Measurements from ENCODE around the gene MFN1.
A peak's percentile ranks its signal among the peaks of the same experiment; 100 is the strongest.

Gene MFN1

GRCh38 chr3:179322286-179323196 lies 25.0 kb upstream of the MFN1 start, which contains the start of gene ZNF639:
Gene ZNF639 (plus strand): TSS chr3:179323031. CDS start chr3:179328294, 5,263 bp downstream.
- Histone ChIP-seq H2BK5ac (ENCODE audit: low read depth, low read length, poor library complexity) (peak within 1 kb of the TSS; percentile 61), H3K79me1 (ENCODE audit: low read length) (peaks cover 11% of the 10 kb centered on the region), H4K8ac (ENCODE audit: low read depth, low read length) (peak within 1 kb of the TSS; percentile 90), H2AFZ (ENCODE audit: insufficient read depth, low read length, poor library complexity) (peak within 1 kb of the TSS; percentile 81), H3K9ac (ENCODE audit: low read length) (peak within 1 kb of the TSS; percentile 97), H3K18ac (ENCODE audit: low read length) (peak within 1 kb of the TSS; percentile 95), H3K4me3 (ENCODE audit: low read depth, low read length) (peak within 1 kb of the TSS; percentile 94), H3K4ac (ENCODE audit: low read depth, low read length) (peak within 1 kb of the TSS; percentile 80), H2BK12ac (ENCODE audit: low read length) (no peak within 1 kb of the TSS), H3K14ac (ENCODE audit: low read length) (peak within 1 kb of the TSS; percentile 88), H3K4me2 (ENCODE audit: low read length) (peak within 1 kb of the TSS; percentile 73), H2AK5ac (ENCODE audit: low read length) (peak within 1 kb of the TSS; percentile 71), H3K4me1 (ENCODE audit: control insufficient read depth in 1 of 2, insufficient read depth in 2 of 2, low read length in 2 of 2) (peaks cover 0 to 2% of the 10 kb centered on the region in 2 experiments), H4K91ac (ENCODE audit: low read depth, low read length) (peak within 1 kb of the TSS; percentile 87), H4K12ac (ENCODE audit: low read depth, low read length) (peak within 1 kb of the TSS; percentile 37), H3K27me3 (ENCODE audit: insufficient read depth, low read length) (no peaks in the 10 kb centered on the region), H3K79me2 (ENCODE audit: control insufficient read depth, insufficient read depth, low read length, poor library complexity) (peaks cover 13% of the 10 kb centered on the region), H3K9me3 (ENCODE audit: insufficient read depth, low read depth, low read length) (no peaks in the 10 kb centered on the region), H3K23ac (ENCODE audit: low read length) (no peak within 1 kb of the TSS), H2BK120ac (ENCODE audit: insufficient read depth, low read length, poor library complexity) (peak within 1 kb of the TSS; percentile 80), H3K36me3 (ENCODE audit: control insufficient read depth in 1 of 2, insufficient read depth in 2 of 2, low read length in 2 of 2) (peaks cover 4 to 6% of the 10 kb centered on the region in 2 experiments), H3K27ac (ENCODE audit: low read depth, low read length) (peak within 1 kb of the TSS; percentile 76)
- DNase-seq: peak; percentile 85 to 93
- WGBS (ENCODE audit: extremely low coverage, insufficient coverage, insufficient read length): no CpG with 5 or more reads among the region's 75 CpGs

- peak overlapping the region; percentile 80 for H2BK120ac ChIP-seq (ENCODE audit: insufficient read depth, low read length, poor library complexity)
- peak overlapping the region; percentile 94 for H3K4me3 ChIP-seq (ENCODE audit: low read depth, low read length)
- no CpG with 5 or more reads among the region's 81 CpGs for WGBS (ENCODE audit: extremely low coverage, insufficient coverage, insufficient read length)
Observed at GRCh38 chr3:179323197-179324110, 24.1 kb upstream of the MFN1 start.

GRCh38 chr3:179324270-179324754 lies 23.2 kb upstream of the MFN1 start:
- H2BK120ac ChIP-seq (ENCODE audit: insufficient read depth, low read length, poor library complexity): no peak overlapping the region
- peak in 1 of 2 donors; percentile 27 for DNase-seq
- no peak overlapping the region for H4K8ac ChIP-seq (ENCODE audit: low read depth, low read length)
- no peak overlapping the region for H2AFZ ChIP-seq (ENCODE audit: insufficient read depth, low read length, poor library complexity)
- no peak overlapping the region for H3K23ac ChIP-seq (ENCODE audit: low read length)
- peak overlapping the region; percentile 46 for H3K4me2 ChIP-seq (ENCODE audit: low read length)
- H3K36me3 ChIP-seq (ENCODE audit: control insufficient read depth in 1 of 2, insufficient read depth in 2 of 2, low read length in 2 of 2): peaks cover 7 to 10% of the 10 kb centered on the region in 2 experiments
- no peak overlapping the region for H3K18ac ChIP-seq (ENCODE audit: low read length)
- H3K79me1 ChIP-seq (ENCODE audit: low read length): peaks cover 11% of the 10 kb centered on the region
- H3K4me1 ChIP-seq (ENCODE audit: control insufficient read depth in 1 of 2, insufficient read depth in 2 of 2, low read length in 2 of 2): peaks cover 0 to 2% of the 10 kb centered on the region in 2 experiments
- no peak overlapping the region for H4K12ac ChIP-seq (ENCODE audit: low read depth, low read length)
- no peak overlapping the region for H4K91ac ChIP-seq (ENCODE audit: low read depth, low read length)
- no peaks in the 10 kb centered on the region for H3K27me3 ChIP-seq (ENCODE audit: insufficient read depth, low read length)
- H3K9me3 ChIP-seq (ENCODE audit: insufficient read depth, low read depth, low read length): no peaks in the 10 kb centered on the region
- H2BK12ac ChIP-seq (ENCODE audit: low read length): no peak overlapping the region
- H3K79me2 ChIP-seq (ENCODE audit: control insufficient read depth, insufficient read depth, low read length, poor library complexity): peaks cover 13% of the 10 kb centered on the region
- H3K9ac ChIP-seq (ENCODE audit: low read length): no peak overlapping the region
- WGBS (ENCODE audit: extremely low coverage, insufficient coverage, insufficient read length): no CpG with 5 or more reads among the region's 8 CpGs
- H2BK5ac ChIP-seq (ENCODE audit: low read depth, low read length, poor library complexity): no peak overlapping the region
- H3K4ac ChIP-seq (ENCODE audit: low read depth, low read length): peak overlapping the region; percentile 34
- H3K14ac ChIP-seq (ENCODE audit: low read length): no peak overlapping the region
- H2AK5ac ChIP-seq (ENCODE audit: low read length): no peak overlapping the region
- H3K27ac ChIP-seq (ENCODE audit: low read depth, low read length): no peak overlapping the region
- no peak overlapping the region for H3K4me3 ChIP-seq (ENCODE audit: low read depth, low read length)

More at GRCh38 chr3:179323197-179324110, 24.1 kb upstream of the MFN1 start:
- H3K79me1 ChIP-seq (ENCODE audit: low read length): peaks cover 11% of the 10 kb centered on the region
- H3K14ac ChIP-seq (ENCODE audit: low read length): peak overlapping the region; percentile 88
- peak overlapping the region; percentile 87 for H4K91ac ChIP-seq (ENCODE audit: low read depth, low read length)
- H2AFZ ChIP-seq (ENCODE audit: insufficient read depth, low read length, poor library complexity): peak overlapping the region; percentile 72
- H3K27ac ChIP-seq (ENCODE audit: low read depth, low read length): peak overlapping the region; percentile 76
- peak overlapping the region; percentile 71 for H2AK5ac ChIP-seq (ENCODE audit: low read length)
- H3K9ac ChIP-seq (ENCODE audit: low read length): peak overlapping the region; percentile 97
- H3K18ac ChIP-seq (ENCODE audit: low read length): peak overlapping the region; percentile 95
- H4K8ac ChIP-seq (ENCODE audit: low read depth, low read length): peak overlapping the region; percentile 90
- H2BK12ac ChIP-seq (ENCODE audit: low read length): no peak overlapping the region
- peaks cover 13% of the 10 kb centered on the region for H3K79me2 ChIP-seq (ENCODE audit: control insufficient read depth, insufficient read depth, low read length, poor library complexity)
- peaks cover 0 to 2% of the 10 kb centered on the region in 2 experiments for H3K4me1 ChIP-seq (ENCODE audit: control insufficient read depth in 1 of 2, insufficient read depth in 2 of 2, low read length in 2 of 2)
- H4K12ac ChIP-seq (ENCODE audit: low read depth, low read length): peak overlapping the region; percentile 37
- DNase-seq: peak; percentile 80 to 81
- H3K27me3 ChIP-seq (ENCODE audit: insufficient read depth, low read length): no peaks in the 10 kb centered on the region
- H3K23ac ChIP-seq (ENCODE audit: low read length): no peak overlapping the region
- no peaks in the 10 kb centered on the region for H3K9me3 ChIP-seq (ENCODE audit: insufficient read depth, low read depth, low read length)
- peak overlapping the region; percentile 73 for H3K4me2 ChIP-seq (ENCODE audit: low read length)
- peak overlapping the region; percentile 80 for H3K4ac ChIP-seq (ENCODE audit: low read depth, low read length)
- H2BK5ac ChIP-seq (ENCODE audit: low read depth, low read length, poor library complexity): peak overlapping the region; percentile 61
- H3K36me3 ChIP-seq (ENCODE audit: control insufficient read depth in 1 of 2, insufficient read depth in 2 of 2, low read length in 2 of 2): peaks cover 4 to 6% of the 10 kb centered on the region in 2 experiments

GRCh38 chr3:179330438-179330837 lies 17.1 kb upstream of the MFN1 start:
- H3K79me1 ChIP-seq (ENCODE audit: low read length): no peaks in the 10 kb centered on the region
- H2BK5ac ChIP-seq (ENCODE audit: low read depth, low read length, poor library complexity): no peak overlapping the region
- H3K18ac ChIP-seq (ENCODE audit: low read length): no peak overlapping the region
- H4K12ac ChIP-seq (ENCODE audit: low read depth, low read length): no peak overlapping the region
- H2BK12ac ChIP-seq (ENCODE audit: low read length): no peak overlapping the region
- H3K9me3 ChIP-seq (ENCODE audit: insufficient read depth, low read depth, low read length): no peaks in the 10 kb centered on the region
- no peak overlapping the region for H2AK5ac ChIP-seq (ENCODE audit: low read length)
- no peaks in the 10 kb centered on the region for H3K4me1 ChIP-seq (ENCODE audit: control insufficient read depth in 1 of 2, insufficient read depth in 2 of 2, low read length in 2 of 2)
- peak in 1 of 2 donors; percentile 48 for DNase-seq
- H3K23ac ChIP-seq (ENCODE audit: low read length): no peak overlapping the region
- H4K8ac ChIP-seq (ENCODE audit: low read depth, low read length): no peak overlapping the region
- H3K4me3 ChIP-seq (ENCODE audit: low read depth, low read length): no peak overlapping the region
- no CpG with 5 or more reads among the region's 1 CpG for WGBS (ENCODE audit: extremely low coverage, insufficient coverage, insufficient read length)
- H3K4me2 ChIP-seq (ENCODE audit: low read length): no peak overlapping the region
- H3K79me2 ChIP-seq (ENCODE audit: control insufficient read depth, insufficient read depth, low read length, poor library complexity): no peaks in the 10 kb centered on the region
- no peak overlapping the region for H3K9ac ChIP-seq (ENCODE audit: low read length)
- H4K91ac ChIP-seq (ENCODE audit: low read depth, low read length): no peak overlapping the region
- no peaks in the 10 kb centered on the region for H3K27me3 ChIP-seq (ENCODE audit: insufficient read depth, low read length)
- H2AFZ ChIP-seq (ENCODE audit: insufficient read depth, low read length, poor library complexity): no peak overlapping the region
- peaks cover 21 to 36% of the 10 kb centered on the region in 2 experiments for H3K36me3 ChIP-seq (ENCODE audit: control insufficient read depth in 1 of 2, insufficient read depth in 2 of 2, low read length in 2 of 2)
- H2BK120ac ChIP-seq (ENCODE audit: insufficient read depth, low read length, poor library complexity): no peak overlapping the region
- H3K27ac ChIP-seq (ENCODE audit: low read depth, low read length): no peak overlapping the region
- no peak overlapping the region for H3K14ac ChIP-seq (ENCODE audit: low read length)
- no peak overlapping the region for H3K4ac ChIP-seq (ENCODE audit: low read depth, low read length)
